PC-3 (cell line): Measurements from ENCODE around the gene PIEZO2. TPM values are rescaled to one million over a fixed set of nuclear protein-coding genes. Genes with fewer than 3 reads are reported as not detected.
A peak's percentile ranks its signal among the peaks of the same experiment; 100 is the strongest.

Source experiments
- ATAC-seq: fragments of 200-7000 bp; cut with Tn5 transposase; 2 replicates; pipeline ENCODE4 v1.9.1; 2020; ENCODE audit warnings: mild to moderate bottlenecking, moderate library complexity
- BruUV-seq: library from RNA; stranded (reverse); fragments of 400-500 nt; replicated peaks from 2 replicates; lab custom pipeline; 2021; lab: Mats Ljungman, UMichigan
- CTCF ChIA-PET: fragments of 300-600 bp; sonication (Branson Sonifier 250); formaldehyde crosslinking; loops from one replicate; lab custom pipeline; 2022; ENCODE audit warnings: antibody characterized with exemption; lab: Charles Lee
- POLR2A ChIA-PET: fragments of 300-600 bp; sonication (Branson Sonifier 250); formaldehyde crosslinking; loops from one replicate; lab custom pipeline; 2022; ENCODE audit warnings: antibody characterized with exemption; ENCODE audit not compliant: unreplicated experiment; lab: Charles Lee
- DNase-seq: peaks from one replicate; pipeline ENCODE4 v3.0.0-alpha.2; 2015
- H2AFZ ChIP-seq: fragments of 300-600 bp; sonication (generic); 2 replicates; pipeline ENCODE4 v1.6.0; 2016; ENCODE audit warnings: antibody characterized with exemption, low read length
- H3F3A ChIP-seq: fragments of 300-600 bp; sonication (generic); one replicate; pipeline ENCODE4 v1.6.0; 2017; ENCODE audit warnings: antibody characterized with exemption, low read length, control low read depth, mild to moderate bottlenecking; ENCODE audit not compliant: unreplicated experiment
- H3K27ac ChIP-seq: fragments of 300-600 bp; sonication (generic); 2 replicates; pipeline ENCODE4 v1.5.1; 2016; ENCODE audit warnings: mild to moderate bottlenecking, low read length
- H3K27me3 ChIP-seq: fragments of 300-600 bp; sonication (generic); 2 replicates; pipeline ENCODE4 v1.6.1; 2016; ENCODE audit warnings: low read length, mixed read lengths
- H3K36me3 ChIP-seq: fragments of 300-600 bp; sonication (generic); 2 replicates; pipeline ENCODE4 v1.6.1; 2016; ENCODE audit warnings: low read depth, mixed run types, low read length, mixed read lengths
- H3K4me1 ChIP-seq: fragments of 300-600 bp; sonication (generic); 2 replicates; pipeline ENCODE4 v1.5.1; 2016; ENCODE audit warnings: low read length; ENCODE audit not compliant: insufficient read depth
- H3K4me2 ChIP-seq: fragments of 300-600 bp; sonication (generic); 2 replicates; pipeline ENCODE4 v1.6.0; 2016; ENCODE audit warnings: low read length
- H3K4me3 ChIP-seq: fragments of 300-600 bp; sonication (generic); 2 replicates; pipeline ENCODE4 v1.5.1; 2016; ENCODE audit warnings: mild to moderate bottlenecking, low read length, mixed read lengths
- H3K79me2 ChIP-seq: fragments of 300-600 bp; sonication (generic); 2 replicates; pipeline ENCODE4 v1.6.1; 2017; ENCODE audit warnings: low read length, mixed read lengths
- H3K9ac ChIP-seq: fragments of 300-600 bp; sonication (generic); 2 replicates; pipeline ENCODE4 v1.6.0; 2016; ENCODE audit warnings: mild to moderate bottlenecking, low read length
- H3K9me2 ChIP-seq: fragments of 300-600 bp; sonication (generic); replicated peaks from 2 replicates; pipeline ENCODE4 v1.6.1; 2016; ENCODE audit warnings: mixed run types, low read length, mixed read lengths
- H3K9me3 ChIP-seq: fragments of 300-600 bp; sonication (generic); 2 replicates; pipeline ENCODE4 v1.6.1; 2016; ENCODE audit warnings: low read length, mixed read lengths
- H4K20me1 ChIP-seq: fragments of 300-600 bp; sonication (generic); 2 replicates; pipeline ENCODE4 v1.6.1; 2016; ENCODE audit warnings: low read length, mixed read lengths
- EZH2 ChIP-seq: fragments of 300-600 bp; sonication (generic); IDR thresholded peaks from one replicate; pipeline ENCODE4 v1.6.1; 2017; ENCODE audit warnings: antibody characterized with exemption, mild to moderate bottlenecking, low read length; ENCODE audit not compliant: unreplicated experiment
- EZH2phosphoT487 ChIP-seq: fragments of 300-600 bp; sonication (generic); IDR thresholded peaks from 2 replicates; pipeline ENCODE4 v1.6.1; 2018; ENCODE audit warnings: mild to moderate bottlenecking, antibody characterized with exemption, low read length, borderline replicate concordance
- intact Hi-C: fragments of 100-400 bp; cut with micrococcal nuclease; formaldehyde crosslinking; loops from 2 replicates; pipeline ENCODE4 v1.9.0; 2023
- total RNA-seq: library from RNA; depleted of rRNA; stranded (reverse); fragments of >200 nt; gene quantifications from 2 replicates; pipeline ENCODE4 v1.2.3, GENCODE V29; 2014
- TF ChIP-seq, protein P1 (sequence below): fragments of 300-600 bp; sonication (generic); conservative IDR thresholded peaks from 2 replicates; pipeline ENCODE4 v1.5.1; 2017; ENCODE audit warnings: antibody characterized with exemption, low read depth, mild to moderate bottlenecking, low read length

The PIEZO2 gene
- total RNA-seq, 1 experiment from 2014 or later = not detected

DNA sequence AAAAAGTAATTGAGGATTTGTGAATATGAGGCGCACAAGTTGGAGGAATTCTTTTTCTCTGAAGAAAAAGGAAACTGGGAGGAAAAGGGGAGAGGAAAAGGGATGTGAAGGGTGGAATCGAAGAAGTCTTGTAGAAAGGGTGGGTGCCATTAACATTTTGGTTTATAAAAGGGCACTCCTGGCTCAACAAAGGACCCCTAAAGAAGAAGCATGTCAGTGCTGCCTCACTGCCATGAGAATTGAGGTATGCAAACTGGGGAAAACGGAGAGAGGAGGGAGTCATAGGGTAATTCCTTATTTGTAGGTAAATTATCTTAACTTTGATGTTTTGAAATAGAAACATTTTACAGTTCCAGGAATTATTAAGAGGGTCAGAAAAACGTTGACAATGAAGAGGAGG lies 416.4 kb downstream of the PIEZO2 start:
- ChIA-PET POLR2A (no interaction called here), CTCF (no interaction called here)
- H3F3A ChIP-seq = no peaks in the 10 kb centered on the region
- H3K9me3 ChIP-seq = no peaks in the 10 kb centered on the region
- H3K4me2 ChIP-seq = no peak overlapping the region
- H2AFZ ChIP-seq = no peak overlapping the region
- H3K27ac ChIP-seq = no peak overlapping the region
- no peaks in the 10 kb centered on the region for H3K9me2 ChIP-seq
- DNase-seq = no peak
- no TSS peak for BruUV-seq
- H4K20me1 ChIP-seq = no peaks in the 10 kb centered on the region
- H3K4me3 ChIP-seq = no peak overlapping the region
- TF ChIP-seq EZH2 = no peak
- no peak for TF ChIP-seq EZH2phosphoT487
- TF ChIP-seq, protein P1, sequence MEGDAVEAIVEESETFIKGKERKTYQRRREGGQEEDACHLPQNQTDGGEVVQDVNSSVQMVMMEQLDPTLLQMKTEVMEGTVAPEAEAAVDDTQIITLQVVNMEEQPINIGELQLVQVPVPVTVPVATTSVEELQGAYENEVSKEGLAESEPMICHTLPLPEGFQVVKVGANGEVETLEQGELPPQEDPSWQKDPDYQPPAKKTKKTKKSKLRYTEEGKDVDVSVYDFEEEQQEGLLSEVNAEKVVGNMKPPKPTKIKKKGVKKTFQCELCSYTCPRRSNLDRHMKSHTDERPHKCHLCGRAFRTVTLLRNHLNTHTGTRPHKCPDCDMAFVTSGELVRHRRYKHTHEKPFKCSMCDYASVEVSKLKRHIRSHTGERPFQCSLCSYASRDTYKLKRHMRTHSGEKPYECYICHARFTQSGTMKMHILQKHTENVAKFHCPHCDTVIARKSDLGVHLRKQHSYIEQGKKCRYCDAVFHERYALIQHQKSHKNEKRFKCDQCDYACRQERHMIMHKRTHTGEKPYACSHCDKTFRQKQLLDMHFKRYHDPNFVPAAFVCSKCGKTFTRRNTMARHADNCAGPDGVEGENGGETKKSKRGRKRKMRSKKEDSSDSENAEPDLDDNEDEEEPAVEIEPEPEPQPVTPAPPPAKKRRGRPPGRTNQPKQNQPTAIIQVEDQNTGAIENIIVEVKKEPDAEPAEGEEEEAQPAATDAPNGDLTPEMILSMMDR = no peak
- intact Hi-C loops = no loop called here
- no peak for ATAC-seq
- H3K79me2 ChIP-seq = no peaks in the 10 kb centered on the region
- peaks cover 73% of the 10 kb centered on the region for H3K27me3 ChIP-seq
- no peaks in the 10 kb centered on the region for H3K4me1 ChIP-seq
- H3K36me3 ChIP-seq = no peaks in the 10 kb centered on the region
- no peak overlapping the region for H3K9ac ChIP-seq

DNA sequence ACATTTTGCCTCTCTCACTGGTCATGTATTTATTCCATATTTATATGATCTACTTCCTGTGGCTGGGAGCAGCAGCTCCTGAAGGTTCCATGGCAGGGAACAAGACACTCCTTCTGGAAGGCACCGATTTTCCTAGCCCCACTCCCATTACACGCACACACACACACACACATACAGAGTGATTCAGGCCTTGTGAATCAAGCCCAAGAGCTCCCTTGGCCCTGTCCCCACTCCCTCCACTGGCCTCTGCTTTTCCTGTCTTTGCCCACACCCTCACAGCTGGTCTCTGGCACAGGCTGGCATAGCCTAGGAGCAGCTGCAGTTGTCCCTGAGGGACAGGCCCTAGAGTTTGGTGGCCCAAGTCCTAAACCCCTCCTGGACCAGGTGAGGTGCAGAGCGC lies 421.9 kb downstream of the PIEZO2 start:
- Histone ChIP-seq H3K4me1 (no peaks in the 10 kb centered on the region), H3F3A (no peaks in the 10 kb centered on the region), H3K27me3 (peaks cover 64% of the 10 kb centered on the region), H3K4me3 (no peak overlapping the region), H4K20me1 (no peaks in the 10 kb centered on the region), H2AFZ (no peak overlapping the region), H3K9me3 (no peaks in the 10 kb centered on the region), H3K9ac (no peak overlapping the region), H3K27ac (no peak overlapping the region), H3K79me2 (no peaks in the 10 kb centered on the region), H3K4me2 (no peak overlapping the region), H3K9me2 (no peaks in the 10 kb centered on the region), H3K36me3 (no peaks in the 10 kb centered on the region)
- intact Hi-C loops = no loop called here
- no peak for DNase-seq
- no TSS peak for BruUV-seq
- ChIA-PET CTCF (no interaction called here), POLR2A (no interaction called here)
- TF ChIP-seq EZH2phosphoT487 (no peak), EZH2 (no peak)
- TF ChIP-seq, protein P1 = no peak
- ATAC-seq = 0 out of 2 replicates have a peak, but pooled peaks have one; percentile 20

DNA sequence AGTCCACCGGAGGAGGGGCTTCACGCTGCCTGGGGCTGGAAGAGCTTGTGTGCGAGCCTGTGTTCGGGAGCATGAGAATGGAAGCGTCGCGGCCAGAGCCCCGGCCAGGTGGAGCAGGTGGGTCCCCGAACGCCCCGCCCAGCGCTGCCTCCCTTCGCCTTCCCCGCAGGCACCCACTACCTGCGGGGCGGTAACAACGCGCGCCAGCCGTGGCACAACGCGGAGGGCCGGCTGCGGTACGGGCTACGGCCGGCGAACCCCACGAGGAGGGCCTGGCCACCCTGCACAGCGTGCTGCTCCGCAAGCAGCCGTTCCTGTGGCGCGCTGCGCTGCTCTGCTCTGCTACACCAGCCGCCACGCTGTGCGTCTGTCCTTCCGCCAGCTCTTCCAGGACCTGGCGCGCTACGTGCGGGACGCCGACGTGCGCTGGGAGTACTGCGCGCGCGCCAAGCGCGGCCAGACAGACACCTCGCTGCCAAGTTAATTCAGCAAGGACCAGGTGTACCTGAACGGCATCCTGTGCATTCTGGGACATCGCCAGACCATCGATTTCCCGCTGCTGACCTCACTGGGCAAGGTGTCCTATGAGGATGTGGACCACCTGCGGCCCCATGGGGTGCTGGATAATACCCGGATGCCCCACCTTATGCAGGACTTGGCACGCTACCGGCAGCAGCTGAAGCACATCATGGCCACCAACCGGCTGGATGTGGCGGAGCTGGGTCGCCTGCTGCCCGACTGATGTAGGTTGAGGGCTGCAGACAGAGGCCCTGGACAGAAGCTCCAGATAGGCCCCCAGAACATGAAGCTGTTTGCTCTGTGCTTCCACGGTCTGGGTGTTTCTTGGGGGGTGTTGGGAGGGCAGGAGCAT lies 422.9 kb downstream of the PIEZO2 start:
- no peaks in the 10 kb centered on the region for H3K36me3 ChIP-seq
- ATAC-seq = no peak
- H4K20me1 ChIP-seq = no peaks in the 10 kb centered on the region
- H3K9ac ChIP-seq = no peak overlapping the region
- POLR2A ChIA-PET = no interaction called here
- intact Hi-C loops = no loop called here
- H3K4me3 ChIP-seq = no peak overlapping the region
- H2AFZ ChIP-seq = no peak overlapping the region
- no peaks in the 10 kb centered on the region for H3K79me2 ChIP-seq
- no TSS peak for BruUV-seq
- TF ChIP-seq EZH2 (no peak), EZH2phosphoT487 (no peak)
- TF ChIP-seq, protein P1 = no peak
- H3K9me2 ChIP-seq = no peaks in the 10 kb centered on the region
- H3K27me3 ChIP-seq = peaks cover 63% of the 10 kb centered on the region
- DNase-seq = no peak
- H3K27ac ChIP-seq = no peak overlapping the region
- H3K9me3 ChIP-seq = no peaks in the 10 kb centered on the region
- H3K4me1 ChIP-seq = no peaks in the 10 kb centered on the region
- H3K4me2 ChIP-seq = no peak overlapping the region
- no peaks in the 10 kb centered on the region for H3F3A ChIP-seq
- CTCF ChIA-PET = no interaction called here
